GM19455 (cell line): ENCODE measurements around the gene LRCH1.

Source experiments
- ATAC-seq: cut with Tn5 transposase; IDR thresholded peaks from one replicate; pipeline ENCODE4 v1.9.1; 2021; ENCODE audit not compliant: unreplicated experiment

Gene LRCH1

DNA sequence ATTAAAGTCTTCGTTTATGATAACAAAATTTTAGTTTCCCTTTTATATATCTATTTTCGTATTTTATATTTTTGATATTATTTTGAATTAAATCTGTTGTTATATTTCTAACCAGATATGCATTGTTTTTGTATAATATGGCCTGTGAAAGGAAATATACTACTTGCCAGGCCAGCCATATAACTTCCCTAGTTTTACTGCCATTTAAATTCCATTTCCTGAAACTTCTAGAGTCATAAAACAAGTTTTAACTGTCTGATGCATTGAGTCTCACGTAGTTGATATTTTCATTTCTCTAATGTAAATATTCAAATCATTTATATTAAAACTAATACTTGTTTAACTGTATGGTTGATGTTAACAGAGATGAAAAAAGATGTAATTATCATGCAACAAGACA, 230.5 kb downstream of the LRCH1 start:
- ATAC-seq, result no peak

DNA sequence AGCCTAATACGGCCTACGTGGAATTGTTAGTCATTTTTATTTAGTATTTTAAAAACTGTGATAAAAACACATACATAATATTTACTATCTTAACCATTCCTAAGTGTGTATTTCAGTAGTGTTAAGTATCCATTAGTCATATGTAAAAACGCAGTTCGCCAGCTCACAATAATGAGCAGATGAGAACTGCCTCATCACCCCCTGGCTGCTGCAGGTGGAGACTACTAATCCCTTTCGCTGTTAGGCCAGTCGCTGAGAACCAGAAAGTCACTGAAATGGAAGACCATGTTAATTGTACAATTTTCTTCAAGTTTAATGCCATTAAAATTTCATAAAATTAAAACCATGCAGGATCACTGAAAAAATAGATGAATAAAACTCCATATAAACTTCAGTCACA, 242.4 kb downstream of the LRCH1 start:
- no peak for ATAC-seq

- ATAC-seq, result no peak
Measured at GRCh38 chr13:46796129-46796514, 243.2 kb downstream of the LRCH1 start.

- peak; percentile 90 for ATAC-seq
Measured at GRCh38 chr13:46796515-46797474, 243.8 kb downstream of the LRCH1 start, which contains the start of gene ESD. ESD (minus strand) TSS chr13:46797161; CDS start chr13:46791413, 5,748 bp downstream.

DNA sequence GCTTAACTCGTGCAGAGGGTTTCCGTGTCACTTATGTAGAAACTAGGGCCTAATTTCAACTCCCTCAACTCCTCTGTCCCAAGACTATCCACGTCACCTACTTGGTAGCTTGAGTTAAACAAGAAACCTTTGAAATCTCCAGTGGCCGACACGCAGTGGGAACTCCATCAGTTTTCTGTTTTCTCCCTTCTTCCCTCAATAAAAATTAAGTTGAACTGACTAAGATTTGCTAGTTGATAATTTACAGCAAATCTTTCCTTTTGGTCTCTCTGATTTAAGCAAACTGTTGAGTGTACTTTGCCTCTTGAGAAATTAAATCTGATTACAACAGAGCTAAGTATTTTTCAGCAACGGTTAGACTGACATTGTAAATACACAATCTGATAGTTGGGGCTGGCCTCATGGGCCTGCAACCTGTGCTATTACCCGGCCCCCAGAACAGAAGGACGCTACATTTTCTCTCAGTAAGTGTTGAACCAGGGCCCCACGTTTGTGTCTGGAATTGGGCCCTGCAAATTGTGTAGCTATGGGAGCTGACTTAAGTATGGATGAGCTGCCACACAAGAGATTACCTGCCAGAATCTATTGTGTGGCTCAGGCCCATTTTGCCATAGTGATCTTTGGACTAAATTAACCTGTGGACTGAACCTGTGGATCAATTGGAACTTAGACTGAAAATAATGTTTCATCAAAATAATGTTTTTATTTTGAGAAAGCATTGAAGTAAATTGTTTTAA, 244.7 kb downstream of the LRCH1 start:
- ATAC-seq, result no peak

- no peak for ATAC-seq
Measured at GRCh38 chr13:46799139-46799538, 246.2 kb downstream of the LRCH1 start.

DNA sequence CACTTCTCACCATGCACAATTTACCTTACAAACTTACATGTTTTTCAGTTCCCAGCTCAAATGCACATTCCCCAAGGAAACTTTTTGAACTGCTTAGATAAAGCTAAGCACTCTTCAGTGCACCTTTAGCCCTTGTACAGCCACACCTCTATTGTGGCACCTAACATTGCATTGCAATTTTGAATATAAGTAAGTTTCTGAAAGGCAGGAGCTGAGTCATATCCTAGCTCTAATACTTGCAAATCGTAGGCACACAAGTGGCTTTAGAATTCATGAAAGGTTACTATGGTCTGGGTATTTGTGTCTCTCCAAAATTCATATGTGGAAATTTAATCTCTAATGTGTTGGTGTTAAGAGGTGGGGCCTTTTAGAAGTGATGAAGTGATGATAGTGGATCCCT, 248.9 kb downstream of the LRCH1 start:
- no peak for ATAC-seq
